Activated CD4-positive, alpha-beta T cell treated with anti-CD3 and anti-CD28 coated beads for 48 hours (primary cell): ENCODE data around the gene ECT2L.
"Not testable (repeated sequence)": the region's sequence is repeated elsewhere in the genome, so short reads cannot be mapped to it uniquely, and the experiment has no call there.

Experiments
- DNase-seq: peaks from one replicate; pipeline ENCODE4 v3.0.0-alpha.2; 2020

Gene ECT2L

GRCh38 chr6:138863321-138863720 lies 67.4 kb downstream of the ECT2L start:
- no peak for DNase-seq

GRCh38 chr6:138864343-138864890 lies 68.5 kb downstream of the ECT2L start:
- DNase-seq = no peak

GRCh38 chr6:138865480-138866109 lies 69.7 kb downstream of the ECT2L start:
- DNase-seq = no peak

- DNase-seq = no peak
Observed at GRCh38 chr6:138868181-138868580, 72.3 kb downstream of the ECT2L start.

GRCh38 chr6:138869398-138869797 lies 73.5 kb downstream of the ECT2L start:
- no peak for DNase-seq

GRCh38 chr6:138873191-138873590 lies 77.3 kb downstream of the ECT2L start:
- no peak for DNase-seq

GRCh38 chr6:138882369-138883017 lies 86.6 kb downstream of the ECT2L start:
- peak; percentile 16 for DNase-seq

GRCh38 chr6:138885156-138885819 lies 89.4 kb downstream of the ECT2L start:
- no peak for DNase-seq

- DNase-seq = no peak
Observed at GRCh38 chr6:138891255-138891986, 95.5 kb downstream of the ECT2L start.

GRCh38 chr6:138896104-138896756 lies 100.3 kb downstream of the ECT2L start:
- DNase-seq = no peak

- DNase-seq = no peak
Observed at GRCh38 chr6:138897031-138897430, 101.1 kb downstream of the ECT2L start.

GRCh38 chr6:138907167-138907566 lies 111.3 kb downstream of the ECT2L start:
- DNase-seq = no peak

- no peak for DNase-seq
Observed at GRCh38 chr6:138909511-138909910, 113.6 kb downstream of the ECT2L start.

GRCh38 chr6:138909975-138910374 lies 114.1 kb downstream of the ECT2L start:
- no peak for DNase-seq

- no peak for DNase-seq
Observed at GRCh38 chr6:138912308-138912707, 116.4 kb downstream of the ECT2L start.

GRCh38 chr6:138914701-138915100 lies 118.8 kb downstream of the ECT2L start:
- no peak for DNase-seq

GRCh38 chr6:138920906-138921305 lies 125.0 kb downstream of the ECT2L start:
- no peak for DNase-seq

- no peak for DNase-seq
Observed at GRCh38 chr6:138923561-138923960, 127.7 kb downstream of the ECT2L start.

GRCh38 chr6:138925806-138926205 lies 129.9 kb downstream of the ECT2L start:
- no peak for DNase-seq

GRCh38 chr6:138926579-138926978 lies 130.7 kb downstream of the ECT2L start:
- no peak for DNase-seq

GRCh38 chr6:138931660-138932059 lies 135.8 kb downstream of the ECT2L start:
- DNase-seq = no peak

GRCh38 chr6:138936873-138937272 lies 141.0 kb downstream of the ECT2L start:
- DNase-seq = not testable (repeated sequence)
